ENCODE data around the gene COMTD1.

DNA sequence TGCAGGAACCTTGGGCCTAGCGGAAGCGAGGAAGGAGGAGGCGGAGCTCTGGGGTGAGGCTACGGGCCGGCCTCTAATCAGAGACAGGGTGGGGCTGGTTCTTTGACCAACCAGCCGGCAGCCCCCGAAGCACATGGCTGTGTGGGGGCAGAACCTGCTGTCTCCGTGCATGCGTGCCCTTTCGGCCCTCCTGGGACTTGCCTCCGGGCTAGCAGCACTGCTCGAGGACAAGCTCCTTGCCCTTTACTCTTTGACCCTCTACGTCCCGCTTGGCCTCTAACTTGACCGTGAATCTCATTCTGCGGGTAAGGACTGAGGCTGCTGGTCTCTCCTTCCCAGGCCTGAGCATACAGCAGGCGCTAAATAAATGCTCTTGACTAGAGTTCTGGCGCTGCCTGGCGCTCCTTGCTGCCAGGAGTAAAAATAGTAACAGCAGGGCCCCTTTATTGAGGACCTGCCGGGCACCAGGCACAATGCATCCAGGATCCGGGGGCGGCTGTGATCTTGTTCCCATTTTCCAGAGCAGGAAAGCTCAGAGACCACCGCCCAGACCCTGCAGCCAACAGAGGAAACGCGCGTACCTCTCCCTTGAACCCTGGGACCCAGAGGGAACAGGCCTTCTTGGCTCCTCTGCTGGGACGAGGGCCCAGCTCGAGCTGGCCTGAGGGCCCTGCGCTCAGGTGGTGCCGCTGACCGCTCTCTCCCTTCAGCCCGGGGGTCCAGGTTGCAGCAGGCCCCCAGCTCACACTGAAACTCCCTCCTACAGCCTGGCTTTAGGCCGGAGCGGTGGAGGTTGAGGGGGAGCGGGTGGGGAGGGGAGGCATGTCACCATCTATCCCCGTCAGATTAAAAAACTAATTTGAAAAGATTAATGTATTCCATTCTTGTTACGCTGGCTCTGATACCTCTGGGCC, 2.7 kb upstream of the COMTD1 start:
- TF ChIP-seq EZH2 (IDR thresholded peaks at IDR 0.05; ENCODE audit: low read depth), result no peak
- TF ChIP-seq, protein P1, sequence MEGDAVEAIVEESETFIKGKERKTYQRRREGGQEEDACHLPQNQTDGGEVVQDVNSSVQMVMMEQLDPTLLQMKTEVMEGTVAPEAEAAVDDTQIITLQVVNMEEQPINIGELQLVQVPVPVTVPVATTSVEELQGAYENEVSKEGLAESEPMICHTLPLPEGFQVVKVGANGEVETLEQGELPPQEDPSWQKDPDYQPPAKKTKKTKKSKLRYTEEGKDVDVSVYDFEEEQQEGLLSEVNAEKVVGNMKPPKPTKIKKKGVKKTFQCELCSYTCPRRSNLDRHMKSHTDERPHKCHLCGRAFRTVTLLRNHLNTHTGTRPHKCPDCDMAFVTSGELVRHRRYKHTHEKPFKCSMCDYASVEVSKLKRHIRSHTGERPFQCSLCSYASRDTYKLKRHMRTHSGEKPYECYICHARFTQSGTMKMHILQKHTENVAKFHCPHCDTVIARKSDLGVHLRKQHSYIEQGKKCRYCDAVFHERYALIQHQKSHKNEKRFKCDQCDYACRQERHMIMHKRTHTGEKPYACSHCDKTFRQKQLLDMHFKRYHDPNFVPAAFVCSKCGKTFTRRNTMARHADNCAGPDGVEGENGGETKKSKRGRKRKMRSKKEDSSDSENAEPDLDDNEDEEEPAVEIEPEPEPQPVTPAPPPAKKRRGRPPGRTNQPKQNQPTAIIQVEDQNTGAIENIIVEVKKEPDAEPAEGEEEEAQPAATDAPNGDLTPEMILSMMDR (conservative IDR thresholded peaks at IDR 0.05), result no peak

Measured in PC-9 (cell line).